Measurements from ENCODE around the gene HIKESHI.
"Not testable (repeated sequence)": the region's sequence is repeated elsewhere in the genome, so short reads cannot be mapped to it uniquely, and the experiment has no call there.

The HIKESHI gene, protein sequence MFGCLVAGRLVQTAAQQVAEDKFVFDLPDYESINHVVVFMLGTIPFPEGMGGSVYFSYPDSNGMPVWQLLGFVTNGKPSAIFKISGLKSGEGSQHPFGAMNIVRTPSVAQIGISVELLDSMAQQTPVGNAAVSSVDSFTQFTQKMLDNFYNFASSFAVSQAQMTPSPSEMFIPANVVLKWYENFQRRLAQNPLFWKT

GRCh38 chr11:86302092-86302793 is at the start of gene HIKESHI:
Gene HIKESHI (plus strand): TSS chr11:86302240. CDS start chr11:86302449, 209 bp downstream.
- DNase-seq: peak; percentile 88

GRCh38 chr11:86255896-86256295 is 46.1 kb upstream of the HIKESHI start:
- DNase-seq: no peak

DNA sequence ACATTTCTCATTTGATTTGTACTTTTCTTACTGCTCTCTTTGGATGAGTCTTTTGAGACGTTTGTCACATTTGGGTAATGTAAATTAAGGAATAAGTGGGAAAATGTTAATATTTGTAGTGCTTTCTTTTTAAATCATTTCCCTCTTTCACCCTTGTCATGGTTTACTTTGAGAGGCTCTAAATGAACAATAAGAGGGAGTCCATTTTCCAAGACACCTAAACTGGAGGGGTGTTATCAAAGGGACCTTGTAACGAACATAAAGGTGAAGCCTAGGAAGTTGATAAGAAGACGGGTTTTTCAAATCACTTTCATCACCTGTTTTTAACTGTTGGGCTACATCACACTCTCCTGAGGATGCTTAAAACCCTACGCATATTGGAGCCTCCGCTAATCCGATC is 45.4 kb upstream of the HIKESHI start:
- no peak for DNase-seq

- DNase-seq: no peak
Observed at GRCh38 chr11:86257446-86257845, 44.6 kb upstream of the HIKESHI start.

DNA sequence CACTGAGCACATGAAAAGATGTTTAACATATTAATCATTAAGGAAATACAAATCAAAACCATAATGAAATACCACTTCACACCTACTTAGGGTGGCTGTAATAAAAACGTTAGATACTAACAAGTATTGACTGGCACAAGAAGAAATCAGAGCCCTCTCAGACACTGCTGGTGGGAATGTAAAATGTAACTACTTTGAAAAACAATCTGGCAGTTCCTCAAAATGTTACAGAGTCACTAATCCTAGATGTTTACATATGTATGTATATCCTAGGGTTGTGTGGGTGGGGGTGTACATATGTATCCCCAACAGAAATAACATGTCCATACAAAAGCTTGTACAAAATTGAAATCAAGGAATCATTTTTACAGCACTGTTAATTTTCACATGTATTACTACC is 42.3 kb upstream of the HIKESHI start:
- DNase-seq: no peak

DNA sequence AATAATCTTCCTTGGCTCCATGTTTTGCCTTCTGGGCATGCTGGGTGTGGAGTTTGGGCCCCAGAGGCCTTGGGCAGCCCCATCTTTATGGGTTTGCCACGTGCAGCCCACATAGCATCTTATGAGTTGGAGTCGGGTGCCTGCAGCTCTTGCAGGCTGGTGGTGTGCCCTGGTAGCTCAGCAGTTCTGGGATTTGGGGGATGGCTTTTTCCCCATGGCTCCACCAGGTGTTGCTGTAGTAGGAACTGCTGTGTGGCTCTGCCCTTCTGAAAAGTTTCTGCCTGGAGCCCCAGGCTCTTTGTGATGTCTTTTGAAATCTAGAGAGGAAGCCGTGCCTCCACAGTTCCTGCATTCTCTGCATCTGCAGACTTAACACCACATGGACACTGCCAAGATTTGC is 40.7 kb upstream of the HIKESHI start:
- no peak for DNase-seq

GRCh38 chr11:86262387-86262786 is 39.7 kb upstream of the HIKESHI start:
- no peak for DNase-seq

DNA sequence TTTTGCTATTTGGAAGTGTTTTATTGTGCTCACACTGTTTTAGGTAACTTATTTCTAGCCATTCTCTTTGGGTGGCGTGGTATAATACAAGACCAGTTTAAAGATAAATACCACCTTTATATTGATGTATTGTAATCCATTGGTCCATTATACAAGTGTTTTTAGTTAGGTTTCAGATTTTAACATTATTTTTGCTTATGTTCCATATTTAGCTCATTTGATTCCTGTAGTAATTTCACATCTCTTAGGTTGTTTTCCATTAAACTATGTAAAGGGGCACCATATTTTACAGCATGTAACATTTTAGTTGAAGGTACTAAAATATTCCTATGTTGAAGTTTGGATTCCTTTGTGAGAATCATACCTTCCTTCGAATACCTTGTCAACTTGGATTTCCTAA is 37.4 kb upstream of the HIKESHI start:
- DNase-seq: no peak

- DNase-seq: no peak
Observed at GRCh38 chr11:86265194-86265593, 36.8 kb upstream of the HIKESHI start.

DNA sequence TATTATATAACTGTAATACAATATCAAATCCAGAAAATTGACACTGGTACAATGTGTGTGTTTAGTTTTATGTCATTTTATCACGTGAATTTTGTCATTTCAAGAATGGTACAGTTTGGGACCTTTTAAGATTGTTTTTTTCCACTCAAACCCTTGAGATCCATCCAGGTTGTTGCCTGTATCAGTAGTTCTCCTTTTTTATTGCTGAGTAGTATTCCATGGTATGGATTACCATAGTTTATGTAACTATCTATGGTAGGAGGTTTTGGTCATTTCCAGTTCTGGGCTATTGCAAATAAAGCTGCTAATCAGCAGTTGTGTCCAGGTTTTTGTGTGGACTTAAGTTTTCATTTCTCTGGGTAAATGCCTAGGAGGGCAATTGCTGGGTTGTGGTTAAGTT is 32.4 kb upstream of the HIKESHI start:
- DNase-seq: no peak

DNA sequence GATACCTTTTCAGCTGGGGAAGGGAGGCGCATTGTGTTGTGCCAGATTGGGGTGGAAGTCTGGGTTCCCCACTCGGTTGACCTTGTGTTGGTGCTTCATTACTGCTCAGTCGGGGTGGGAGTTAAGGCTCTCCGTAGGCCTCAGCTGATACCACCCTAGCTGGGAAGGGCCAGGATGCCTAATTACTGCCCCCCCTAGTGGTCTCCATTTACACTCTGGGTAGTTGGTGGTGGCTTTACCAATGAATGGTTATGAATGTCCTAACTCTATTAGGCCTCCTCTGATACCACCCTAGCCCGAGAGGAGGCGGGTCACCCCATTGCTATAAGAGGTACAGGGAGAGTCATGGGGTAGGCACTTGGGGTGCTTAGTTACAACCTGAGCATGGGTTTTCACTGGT is 27.5 kb upstream of the HIKESHI start:
- DNase-seq: no peak

DNA sequence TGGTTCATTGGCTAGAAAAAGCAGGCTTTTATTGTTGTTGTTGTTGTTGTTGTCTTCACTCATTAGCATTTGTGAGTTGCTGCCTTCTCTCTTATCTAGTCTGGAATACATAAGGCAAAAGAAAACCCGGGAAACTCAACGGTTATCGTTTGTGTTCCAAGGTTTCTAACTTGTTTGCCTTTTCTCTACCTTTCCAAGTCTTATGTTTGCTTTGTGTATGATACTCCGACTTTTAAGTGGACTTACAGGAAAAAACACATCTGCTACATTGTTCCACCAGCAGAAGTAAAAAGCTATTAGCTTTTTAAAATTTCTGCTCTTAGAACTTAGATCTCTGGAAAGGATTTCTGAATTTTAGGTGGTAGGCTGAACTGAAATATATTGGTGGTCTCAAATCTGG is 27.0 kb upstream of the HIKESHI start:
- DNase-seq: no peak

- DNase-seq: no peak
Observed at GRCh38 chr11:86275493-86276370, 26.3 kb upstream of the HIKESHI start.

DNA sequence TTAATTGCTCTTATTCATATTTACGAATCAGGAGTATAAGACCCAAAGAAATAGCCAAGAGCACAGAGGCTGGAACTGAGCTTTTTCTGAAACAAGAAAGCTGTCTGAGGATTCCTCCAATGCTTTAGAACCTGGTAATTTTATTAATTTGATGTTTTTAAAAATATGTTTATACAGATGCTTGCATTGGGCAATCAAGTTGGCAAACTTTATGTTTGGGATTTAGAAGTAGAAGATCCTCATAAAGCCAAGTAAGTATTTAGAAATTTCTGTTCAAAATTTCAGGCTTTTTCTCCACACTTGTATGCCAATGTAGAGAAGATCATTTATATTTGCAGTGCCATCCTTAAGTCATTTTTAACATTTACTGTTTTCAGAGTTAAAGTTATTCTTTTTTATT is 24.3 kb upstream of the HIKESHI start:
- DNase-seq: no peak

DNA sequence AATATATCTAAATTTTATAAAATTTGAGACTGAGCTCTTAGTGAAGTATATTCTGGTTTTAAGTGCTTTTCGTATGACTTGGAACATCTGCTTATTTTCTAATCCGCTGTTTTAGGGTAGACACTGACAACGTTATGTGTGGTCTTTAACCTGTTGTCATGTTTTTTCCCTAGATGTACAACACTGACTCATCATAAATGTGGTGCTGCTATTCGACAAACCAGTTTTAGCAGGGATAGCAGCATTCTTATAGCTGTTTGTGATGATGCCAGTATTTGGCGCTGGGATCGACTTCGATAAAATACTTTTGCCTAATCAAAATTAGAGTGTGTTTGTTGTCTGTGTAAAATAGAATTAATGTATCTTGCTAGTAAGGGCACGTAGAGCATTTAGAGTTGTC is 23.8 kb upstream of the HIKESHI start:
- DNase-seq: no peak

DNA sequence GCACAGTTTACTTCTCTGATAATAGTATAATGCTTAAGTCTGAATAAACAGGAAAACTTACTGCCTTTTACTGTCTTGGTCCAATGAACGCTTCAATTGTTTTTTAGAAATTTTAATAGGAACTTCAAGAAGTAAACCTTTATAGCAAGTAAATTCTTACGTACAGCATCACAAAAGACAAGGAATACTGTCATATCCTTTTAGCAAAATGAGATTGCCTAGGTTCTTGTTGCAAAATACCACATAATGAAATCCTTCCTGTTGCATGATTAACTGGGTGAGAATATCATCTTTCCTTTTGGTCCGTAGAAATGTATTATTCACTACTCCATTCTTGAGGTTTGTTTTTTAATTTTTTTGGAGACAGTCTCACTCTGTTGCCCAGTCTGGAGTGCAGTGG is 22.3 kb upstream of the HIKESHI start:
- no peak for DNase-seq

DNA sequence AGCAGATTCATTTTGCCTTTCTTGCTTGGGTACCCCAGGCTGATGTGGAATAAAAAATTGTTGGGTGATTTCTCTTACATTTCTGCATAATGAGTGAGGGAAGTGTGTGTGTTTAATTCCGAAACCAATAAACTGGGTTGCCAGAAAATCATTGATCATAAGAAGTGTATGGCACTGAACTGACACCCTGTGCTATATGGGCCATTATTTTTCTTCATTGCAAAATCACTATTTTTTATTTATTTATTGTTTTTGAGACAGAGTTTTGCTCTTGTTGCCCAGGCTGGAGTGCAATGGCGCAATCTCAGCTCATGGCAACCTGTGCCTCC is 14.6 kb upstream of the HIKESHI start:
- DNase-seq: no peak

GRCh38 chr11:86288776-86289507 is 13.1 kb upstream of the HIKESHI start:
- no peak for DNase-seq

DNA sequence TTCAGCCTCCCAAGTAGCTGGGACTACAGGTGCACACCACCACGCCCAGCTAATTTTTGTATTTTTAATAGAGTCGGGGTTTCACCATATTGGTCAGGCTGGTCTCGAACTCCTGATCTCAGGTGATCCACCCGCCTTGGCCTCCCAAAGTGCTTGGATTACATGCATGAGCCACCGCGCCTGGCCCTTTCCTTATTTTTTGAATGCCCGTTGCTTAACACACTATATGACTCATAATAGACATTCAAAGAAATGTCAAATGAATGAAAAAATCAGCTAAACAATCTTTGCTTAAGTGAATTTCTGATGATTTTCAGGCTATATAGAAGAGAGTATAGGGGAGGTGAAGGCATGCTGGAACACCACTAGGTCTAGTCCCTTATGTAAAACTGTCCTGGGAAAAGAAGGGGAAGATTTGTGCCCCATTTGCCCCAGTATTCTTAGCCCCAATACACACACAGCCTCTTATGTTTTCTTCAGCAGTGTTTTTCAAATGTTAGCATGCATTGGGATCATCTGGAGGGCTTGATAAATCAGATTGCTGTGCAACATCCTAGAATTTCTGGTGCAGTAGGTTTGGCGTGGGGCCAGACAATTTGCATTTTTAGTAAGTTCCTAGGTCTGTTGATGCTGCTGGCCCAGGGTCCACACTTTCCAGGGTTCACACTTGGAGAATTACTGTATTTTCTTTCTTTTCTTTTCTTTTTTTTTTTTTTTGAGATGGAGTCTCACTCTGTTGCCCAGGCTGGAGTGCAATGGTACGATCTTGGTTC is 12.3 kb upstream of the HIKESHI start:
- not testable (repeated sequence) for DNase-seq

- DNase-seq: peak; percentile 35
Observed at GRCh38 chr11:86291466-86292262, 10.4 kb upstream of the HIKESHI start.

GRCh38 chr11:86292912-86293616 is 9.0 kb upstream of the HIKESHI start:
- peak; percentile 18 for DNase-seq
